Measurements from ENCODE around the gene ARFRP1.

GRCh38 chr20:63667858-63668257 is 39.9 kb downstream of the ARFRP1 start:
- TF ChIP-seq CTCF (conservative IDR thresholded peaks at IDR 0.05 in 1 of 2, IDR thresholded peaks at IDR 0.05 in 1 of 2; ENCODE audit: extremely low read depth in 1 of 2, insufficient read depth in 1 of 2, low read depth in 1 of 2, low read length in 2 of 2) (no peak), EZH2 (IDR thresholded peaks at IDR 0.05; ENCODE audit: borderline replicate concordance, low read length) (no peak)

Measured in mammary epithelial cell (primary cell).